ENCODE measurements around the gene LCN15.

Gene LCN15

GRCh38 chr9:136720251-136720897 lies 43.9 kb downstream of the LCN15 start:
- Histone ChIP-seq H3K4me3 (no peak overlapping the region), H3K9me3 (no peaks in the 10 kb centered on the region), H3K36me3 (peaks cover 76% of the 10 kb centered on the region), H3K4me2 (peak overlapping the region; percentile 86; the same call in 1 of the 2 replicates), H3K27me3 (no peaks in the 10 kb centered on the region), H4K20me1 (peaks cover 100% of the 10 kb centered on the region), H3K27ac (peak overlapping the region; percentile 73), H3K9ac (no peak overlapping the region), H3K4me1 (peaks cover 98% of the 10 kb centered on the region)
- no peak for TF ChIP-seq Cebpa-rat (IDR thresholded peaks at IDR 0.05)

DNA sequence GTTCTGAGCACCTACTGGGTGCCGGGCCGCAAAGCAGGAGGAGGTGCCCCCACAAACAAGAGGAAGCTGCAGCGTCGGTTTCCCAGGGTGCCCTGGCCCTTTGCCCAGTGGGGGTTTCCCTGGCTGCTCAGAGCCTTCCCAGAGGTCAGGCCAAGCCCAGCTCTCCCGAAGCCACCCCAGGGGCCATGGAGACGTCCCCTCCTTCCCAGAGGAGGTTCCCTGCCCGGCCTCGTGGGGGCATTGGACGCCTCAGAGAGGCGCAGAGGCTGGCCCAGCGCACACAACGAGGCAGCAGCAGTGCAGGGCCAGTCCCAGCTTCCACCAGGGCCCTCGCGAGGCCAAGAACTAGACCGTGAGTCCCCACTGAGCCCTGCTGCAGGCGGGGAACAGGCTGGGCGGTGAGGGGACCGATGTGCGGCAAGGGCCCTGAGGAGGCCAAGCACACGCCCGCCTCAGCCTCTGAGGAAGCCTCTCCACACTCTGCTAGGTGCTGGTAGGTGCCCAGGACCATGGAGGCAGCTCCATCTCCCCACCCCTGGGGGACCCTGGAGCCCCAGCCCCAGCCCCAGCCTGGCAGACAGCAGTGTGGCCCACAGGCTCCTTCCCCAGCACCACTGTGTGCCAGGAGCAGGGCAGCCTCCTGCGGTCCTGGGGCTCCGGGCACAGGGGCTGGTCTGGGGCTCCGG lies 45.0 kb downstream of the LCN15 start:
- H3K36me3 ChIP-seq, result peaks cover 72% of the 10 kb centered on the region
- peak overlapping the region; percentile 53 for H3K9ac ChIP-seq
- no peaks in the 10 kb centered on the region for H3K9me3 ChIP-seq
- peak overlapping the region; percentile 73 for H3K27ac ChIP-seq
- H4K20me1 ChIP-seq, result peaks cover 100% of the 10 kb centered on the region
- no peaks in the 10 kb centered on the region for H3K27me3 ChIP-seq
- H3K4me1 ChIP-seq, result peaks cover 98% of the 10 kb centered on the region
- no peak for TF ChIP-seq Cebpa-rat (IDR thresholded peaks at IDR 0.05)
- peak overlapping the region; percentile 86 for H3K4me2 ChIP-seq
- H3K4me3 ChIP-seq, result no peak overlapping the region

DNA sequence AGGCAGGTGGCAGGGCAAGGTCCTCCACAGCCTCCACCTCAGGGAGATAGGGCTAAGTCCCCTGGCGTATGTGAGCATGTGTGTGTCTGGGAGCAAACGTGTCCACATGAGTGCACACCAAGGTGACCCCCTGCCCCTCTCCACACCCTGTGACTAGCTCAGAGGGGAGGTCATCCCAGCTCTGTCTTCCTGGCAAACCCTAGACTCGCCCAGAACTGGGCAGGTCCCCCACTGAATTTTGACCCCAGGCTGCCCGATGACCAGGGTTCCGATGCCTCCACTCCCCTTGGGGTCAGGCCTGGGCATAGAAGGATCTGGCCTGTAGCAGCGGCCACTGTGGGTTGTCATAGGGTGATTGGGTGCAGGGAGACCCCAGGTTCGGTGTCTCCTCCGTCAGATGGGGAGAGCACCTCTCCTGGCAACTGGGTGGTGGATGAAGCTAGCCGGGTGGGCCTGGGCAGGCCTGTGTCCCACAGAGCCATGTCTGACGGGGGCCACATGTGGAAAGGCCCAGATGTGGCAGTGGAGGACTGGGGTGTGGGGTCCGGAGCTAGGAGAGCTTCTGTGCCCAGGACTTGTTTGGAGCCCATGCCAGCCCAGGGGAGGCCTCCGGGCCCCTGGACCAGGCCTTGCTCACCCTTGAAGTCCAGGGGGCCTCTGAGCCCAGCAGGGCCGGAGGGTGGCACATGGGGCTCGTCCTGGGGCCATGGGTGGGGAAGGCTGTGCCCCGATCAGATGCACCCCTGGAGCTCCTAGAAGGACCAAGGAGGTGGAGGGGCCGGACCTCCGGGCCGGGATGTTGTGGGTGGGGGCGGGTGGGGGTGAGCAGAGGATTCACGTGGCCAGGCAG lies 45.7 kb downstream of the LCN15 start:
- Histone ChIP-seq H3K9ac (0 out of 2 replicates have a peak overlapping the region, but pooled peaks have one; percentile 38), H3K9me3 (no peaks in the 10 kb centered on the region), H3K4me3 (no peak overlapping the region), H3K4me2 (peak overlapping the region; percentile 86), H4K20me1 (peaks cover 100% of the 10 kb centered on the region), H3K27me3 (no peaks in the 10 kb centered on the region), H3K36me3 (peaks cover 64% of the 10 kb centered on the region), H3K4me1 (peaks cover 98% of the 10 kb centered on the region), H3K27ac (peak overlapping the region; percentile 73)
- no peak for TF ChIP-seq Cebpa-rat (IDR thresholded peaks at IDR 0.05)

- Histone ChIP-seq H3K27ac (no peak overlapping the region), H3K4me2 (peak overlapping the region; percentile 86), H3K9ac (peak overlapping the region; percentile 50; the same call in 1 of the 2 replicates), H3K4me1 (peaks cover 90% of the 10 kb centered on the region), H3K9me3 (no peaks in the 10 kb centered on the region), H4K20me1 (peaks cover 92% of the 10 kb centered on the region), H3K4me3 (no peak overlapping the region), H3K27me3 (no peaks in the 10 kb centered on the region), H3K36me3 (peaks cover 52% of the 10 kb centered on the region)
- TF ChIP-seq Cebpa-rat (IDR thresholded peaks at IDR 0.05), result no peak
These were observed 46.9 kb downstream of the LCN15 start for GRCh38 chr9:136717399-136717798.

DNA sequence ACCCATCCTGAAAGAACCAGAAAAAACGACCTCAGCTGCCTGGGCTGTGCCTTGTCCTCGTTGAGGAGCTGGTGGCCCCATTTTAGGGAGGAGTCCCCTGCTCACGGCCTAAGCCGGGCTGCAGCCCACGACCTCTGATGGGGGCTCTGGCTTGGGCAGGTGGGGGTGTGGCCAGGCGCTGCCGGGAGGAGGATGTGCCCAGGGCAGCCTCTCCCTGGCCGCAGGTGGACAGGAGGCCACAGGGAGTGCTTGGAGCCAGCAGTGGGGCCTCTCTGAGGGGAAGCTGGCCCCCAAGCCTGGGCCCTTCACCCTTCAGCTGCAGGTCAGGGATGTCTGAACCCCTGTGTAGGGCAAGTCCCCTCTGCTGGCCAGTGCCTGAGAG lies 49.4 kb downstream of the LCN15 start:
- H3K4me3 ChIP-seq, result peak overlapping the region; percentile 94
- H3K36me3 ChIP-seq, result peaks cover 28% of the 10 kb centered on the region
- H3K9me3 ChIP-seq, result no peaks in the 10 kb centered on the region
- H4K20me1 ChIP-seq, result peaks cover 67% of the 10 kb centered on the region
- H3K27me3 ChIP-seq, result no peaks in the 10 kb centered on the region
- no peak for TF ChIP-seq Cebpa-rat (IDR thresholded peaks at IDR 0.05)
- H3K4me2 ChIP-seq, result peak overlapping the region; percentile 97
- H3K4me1 ChIP-seq, result peaks cover 86% of the 10 kb centered on the region
- peak overlapping the region; percentile 92 for H3K27ac ChIP-seq
- H3K9ac ChIP-seq, result peak overlapping the region; percentile 93

GRCh38 chr9:136714096-136714892 lies 50.0 kb downstream of the LCN15 start:
- Histone ChIP-seq H4K20me1 (peaks cover 61% of the 10 kb centered on the region), H3K27ac (peak overlapping the region; percentile 92), H3K4me3 (peak overlapping the region; percentile 94), H3K9me3 (no peaks in the 10 kb centered on the region), H3K9ac (peak overlapping the region; percentile 93), H3K4me2 (peak overlapping the region; percentile 97), H3K27me3 (no peaks in the 10 kb centered on the region), H3K4me1 (peaks cover 86% of the 10 kb centered on the region), H3K36me3 (peaks cover 28% of the 10 kb centered on the region)
- no peak for TF ChIP-seq Cebpa-rat (IDR thresholded peaks at IDR 0.05)

DNA sequence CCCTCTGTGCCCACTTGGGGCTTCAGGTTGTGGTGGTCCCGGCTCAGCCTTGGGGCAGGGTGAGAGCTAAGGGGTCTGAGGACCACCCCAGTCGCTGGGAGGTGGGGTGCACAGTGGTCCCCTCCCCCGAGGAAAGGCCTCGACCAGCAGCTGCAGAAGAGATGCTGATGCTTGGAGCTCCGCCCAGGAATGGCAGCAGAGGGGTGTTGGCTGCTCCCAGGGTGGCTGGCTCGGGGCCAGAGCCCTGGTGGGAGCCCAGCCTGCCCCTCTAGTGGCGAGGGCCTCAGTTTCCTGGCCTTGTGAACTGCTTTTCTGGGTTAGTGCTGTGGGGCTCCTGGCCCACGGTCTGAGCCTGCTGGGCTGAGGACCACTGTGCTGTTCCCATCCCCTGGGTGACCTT lies 50.8 kb downstream of the LCN15 start:
- Histone ChIP-seq H3K36me3 (peaks cover 28% of the 10 kb centered on the region), H3K4me2 (peak overlapping the region; percentile 97), H3K9me3 (no peaks in the 10 kb centered on the region), H4K20me1 (peaks cover 54% of the 10 kb centered on the region), H3K4me1 (peaks cover 86% of the 10 kb centered on the region), H3K27me3 (no peaks in the 10 kb centered on the region), H3K27ac (peak overlapping the region; percentile 92), H3K4me3 (peak overlapping the region; percentile 94), H3K9ac (peak overlapping the region; percentile 93)
- TF ChIP-seq Cebpa-rat (IDR thresholded peaks at IDR 0.05), result no peak

DNA sequence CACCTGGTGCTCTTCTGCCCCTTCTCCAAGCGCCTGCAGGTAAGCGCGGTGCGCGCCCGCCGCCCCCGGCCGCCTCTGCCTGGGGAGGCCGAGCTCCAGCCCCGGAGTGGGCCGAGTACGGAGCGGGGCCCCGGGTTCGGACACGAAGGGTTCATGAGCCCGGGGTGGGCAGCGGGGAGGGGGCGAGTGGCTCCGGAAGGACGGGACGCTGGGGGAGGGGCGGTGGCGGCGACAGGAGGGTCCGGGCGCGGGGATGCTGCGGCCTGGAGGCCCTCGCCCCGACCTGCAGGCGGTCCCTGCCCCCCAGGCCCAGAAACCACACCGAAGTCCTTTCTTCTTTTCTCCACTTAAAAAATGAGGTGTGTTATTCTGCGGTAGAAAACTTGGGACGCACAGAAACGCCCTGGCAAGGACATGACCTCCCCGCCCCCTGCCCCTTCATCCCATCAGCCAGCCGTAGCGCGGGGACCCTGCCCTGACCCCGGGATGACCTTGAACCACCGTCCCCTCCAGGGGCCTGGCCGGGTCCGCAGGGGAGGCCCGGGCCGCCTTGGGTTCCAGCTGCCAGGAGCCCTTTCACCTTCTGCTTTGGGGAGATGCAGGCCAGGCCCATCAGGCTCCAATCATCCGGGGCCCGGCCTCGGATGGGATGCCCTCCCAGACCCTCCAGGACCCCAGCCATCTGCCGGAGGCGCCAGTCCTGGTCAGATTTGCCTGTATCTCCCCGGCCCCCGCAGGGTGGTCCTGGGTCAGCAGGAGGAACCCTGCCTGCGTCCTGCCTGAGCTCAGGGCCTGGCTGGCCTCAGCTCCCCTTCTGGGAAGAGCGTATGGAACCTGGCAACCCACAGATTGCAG lies 51.4 kb downstream of the LCN15 start:
- H3K4me3 ChIP-seq, result peak overlapping the region; percentile 94
- H3K36me3 ChIP-seq, result peaks cover 25% of the 10 kb centered on the region
- TF ChIP-seq Cebpa-rat (IDR thresholded peaks at IDR 0.05), result no peak
- H3K4me1 ChIP-seq, result peaks cover 86% of the 10 kb centered on the region
- H3K27me3 ChIP-seq, result no peaks in the 10 kb centered on the region
- peaks cover 48% of the 10 kb centered on the region for H4K20me1 ChIP-seq
- peak overlapping the region; percentile 93 for H3K9ac ChIP-seq
- H3K9me3 ChIP-seq, result no peaks in the 10 kb centered on the region
- peak overlapping the region; percentile 97 for H3K4me2 ChIP-seq
- peak overlapping the region; percentile 92 for H3K27ac ChIP-seq
